ENCODE results near the gene ADORA2B. TPM values are rescaled to one million over a fixed set of nuclear protein-coding genes. Genes with fewer than 3 reads are reported as not detected.

ADORA2B gene
- total and polyA plus RNA-seq, 2 experiments from 2014 or later = 11.4 to 11.7 TPM

GRCh38 chr17:15913826-15914225, 31.1 kb upstream of the ADORA2B start:
- WGBS (ENCODE audit: low lambda C conversion rate, missing lambda C conversion rate) = 89% methylated on average over 3 of the region's 3 CpGs
- TF ChIP-seq EZH2phosphoT487 (IDR thresholded peaks at IDR 0.05; ENCODE audit: low read depth, severe bottlenecking, unreplicated experiment) (no peak), CTCF (IDR thresholded peaks at IDR 0.05; ENCODE audit: poor library complexity) (no peak), EZH2 (IDR thresholded peaks at IDR 0.05; ENCODE audit: borderline replicate concordance) (no peak)
- Histone ChIP-seq H2AFZ (no peak overlapping the region), H4K20me1 (ENCODE audit: insufficient read depth, poor library complexity, severe bottlenecking) (no peaks in the 10 kb centered on the region), H3K4me1 (ENCODE audit: insufficient read depth) (no peaks in the 10 kb centered on the region), H3K36me3 (replicated peaks; ENCODE audit: insufficient read depth, low read depth) (no peaks in the 10 kb centered on the region), H3K9me3 (ENCODE audit: low read depth) (no peaks in the 10 kb centered on the region), H3K4me3 (no peak overlapping the region), H3K79me2 (no peaks in the 10 kb centered on the region), H3K27me3 (no peaks in the 10 kb centered on the region), H3K9me2 (replicated peaks; ENCODE audit: insufficient read depth) (no peaks in the 10 kb centered on the region), H3K4me2 (no peak overlapping the region), H3K27ac (no peak overlapping the region)
- no peak for DNase-seq (ENCODE audit: low spot score)

GRCh38 chr17:15914400-15915170, 30.3 kb upstream of the ADORA2B start:
- no peak overlapping the region for H3K4me2 ChIP-seq
- no peaks in the 10 kb centered on the region for H4K20me1 ChIP-seq (ENCODE audit: insufficient read depth, poor library complexity, severe bottlenecking)
- no peaks in the 10 kb centered on the region for H3K9me3 ChIP-seq (ENCODE audit: low read depth)
- H3K4me3 ChIP-seq = no peak overlapping the region
- no peaks in the 10 kb centered on the region for H3K9me2 ChIP-seq (replicated peaks; ENCODE audit: insufficient read depth)
- no peak for TF ChIP-seq EZH2phosphoT487 (IDR thresholded peaks at IDR 0.05; ENCODE audit: low read depth, severe bottlenecking, unreplicated experiment)
- TF ChIP-seq EZH2 (IDR thresholded peaks at IDR 0.05; ENCODE audit: borderline replicate concordance) = no peak
- no peak for TF ChIP-seq CTCF (IDR thresholded peaks at IDR 0.05; ENCODE audit: poor library complexity)
- no peak overlapping the region for H3K27ac ChIP-seq
- H3K36me3 ChIP-seq (replicated peaks; ENCODE audit: insufficient read depth, low read depth) = no peaks in the 10 kb centered on the region
- no peak overlapping the region for H2AFZ ChIP-seq
- H3K27me3 ChIP-seq = no peaks in the 10 kb centered on the region
- no peaks in the 10 kb centered on the region for H3K79me2 ChIP-seq
- no peaks in the 10 kb centered on the region for H3K4me1 ChIP-seq (ENCODE audit: insufficient read depth)
- DNase-seq (ENCODE audit: low spot score) = no peak
- 95% methylated on average over 6 of the region's 6 CpGs for WGBS (ENCODE audit: low lambda C conversion rate, missing lambda C conversion rate)

GRCh38 chr17:15915961-15916360, 29.0 kb upstream of the ADORA2B start:
- H3K9me2 ChIP-seq (replicated peaks; ENCODE audit: insufficient read depth) = no peaks in the 10 kb centered on the region
- WGBS (ENCODE audit: low lambda C conversion rate, missing lambda C conversion rate) = 86% methylated on average over 6 of the region's 6 CpGs
- no peaks in the 10 kb centered on the region for H3K79me2 ChIP-seq
- no peaks in the 10 kb centered on the region for H3K36me3 ChIP-seq (replicated peaks; ENCODE audit: insufficient read depth, low read depth)
- H3K4me3 ChIP-seq = no peak overlapping the region
- H3K9me3 ChIP-seq (ENCODE audit: low read depth) = no peaks in the 10 kb centered on the region
- no peaks in the 10 kb centered on the region for H4K20me1 ChIP-seq (ENCODE audit: insufficient read depth, poor library complexity, severe bottlenecking)
- H3K4me1 ChIP-seq (ENCODE audit: insufficient read depth) = no peaks in the 10 kb centered on the region
- no peak overlapping the region for H3K4me2 ChIP-seq
- H2AFZ ChIP-seq = no peak overlapping the region
- H3K27ac ChIP-seq = no peak overlapping the region
- no peak for DNase-seq (ENCODE audit: low spot score)
- H3K27me3 ChIP-seq = no peaks in the 10 kb centered on the region
- TF ChIP-seq EZH2 (IDR thresholded peaks at IDR 0.05; ENCODE audit: borderline replicate concordance) (no peak), EZH2phosphoT487 (IDR thresholded peaks at IDR 0.05; ENCODE audit: low read depth, severe bottlenecking, unreplicated experiment) (no peak)

GRCh38 chr17:15917021-15917437, 27.9 kb upstream of the ADORA2B start:
- H3K9me2 ChIP-seq (replicated peaks; ENCODE audit: insufficient read depth) = no peaks in the 10 kb centered on the region
- H3K27me3 ChIP-seq = no peaks in the 10 kb centered on the region
- no peak overlapping the region for H3K4me3 ChIP-seq
- H3K36me3 ChIP-seq (replicated peaks; ENCODE audit: insufficient read depth, low read depth) = no peaks in the 10 kb centered on the region
- no peaks in the 10 kb centered on the region for H4K20me1 ChIP-seq (ENCODE audit: insufficient read depth, poor library complexity, severe bottlenecking)
- no peak for DNase-seq (ENCODE audit: low spot score)
- no peak for TF ChIP-seq CTCF (IDR thresholded peaks at IDR 0.05; ENCODE audit: poor library complexity)
- no peak for TF ChIP-seq EZH2phosphoT487 (IDR thresholded peaks at IDR 0.05; ENCODE audit: low read depth, severe bottlenecking, unreplicated experiment)
- TF ChIP-seq EZH2 (IDR thresholded peaks at IDR 0.05; ENCODE audit: borderline replicate concordance) = no peak
- H3K79me2 ChIP-seq = no peaks in the 10 kb centered on the region
- 84% methylated on average over 20 of the region's 20 CpGs for WGBS (ENCODE audit: low lambda C conversion rate, missing lambda C conversion rate)
- H3K4me2 ChIP-seq = peak overlapping the region; percentile 53
- no peaks in the 10 kb centered on the region for H3K9me3 ChIP-seq (ENCODE audit: low read depth)
- no peak overlapping the region for H2AFZ ChIP-seq
- H3K27ac ChIP-seq = no peak overlapping the region
- H3K4me1 ChIP-seq (ENCODE audit: insufficient read depth) = no peaks in the 10 kb centered on the region

All from hepatocyte (in vitro differentiated cells).